Lower leg skin (tissue), 3 donors: ENCODE data around the gene KCTD10.

Source experiments
- POLR2A ChIP-seq, 2 donors: fragments of 450-650 bp; IDR thresholded peaks; one replicate each; pipeline ENCODE4 v1.6.1; 2016 to 2017; ENCODE audit warnings: antibody characterized with exemption in 2 of 2, mild to moderate bottlenecking in 1 of 2, moderate library complexity in 1 of 2
- TF ChIP-seq, protein P1 (sequence below), 3 donors: fragments of 450-650 bp; IDR thresholded peaks; one replicate each; pipeline ENCODE4 v1.5.1; 2016; ENCODE audit warnings: antibody characterized with exemption in 3 of 3, mild to moderate bottlenecking in 3 of 3, moderate library complexity in 2 of 3

GRCh38 chr12:109467978-109468676 is 9.0 kb downstream of the KCTD10 start:
- TF ChIP-seq, protein P1, sequence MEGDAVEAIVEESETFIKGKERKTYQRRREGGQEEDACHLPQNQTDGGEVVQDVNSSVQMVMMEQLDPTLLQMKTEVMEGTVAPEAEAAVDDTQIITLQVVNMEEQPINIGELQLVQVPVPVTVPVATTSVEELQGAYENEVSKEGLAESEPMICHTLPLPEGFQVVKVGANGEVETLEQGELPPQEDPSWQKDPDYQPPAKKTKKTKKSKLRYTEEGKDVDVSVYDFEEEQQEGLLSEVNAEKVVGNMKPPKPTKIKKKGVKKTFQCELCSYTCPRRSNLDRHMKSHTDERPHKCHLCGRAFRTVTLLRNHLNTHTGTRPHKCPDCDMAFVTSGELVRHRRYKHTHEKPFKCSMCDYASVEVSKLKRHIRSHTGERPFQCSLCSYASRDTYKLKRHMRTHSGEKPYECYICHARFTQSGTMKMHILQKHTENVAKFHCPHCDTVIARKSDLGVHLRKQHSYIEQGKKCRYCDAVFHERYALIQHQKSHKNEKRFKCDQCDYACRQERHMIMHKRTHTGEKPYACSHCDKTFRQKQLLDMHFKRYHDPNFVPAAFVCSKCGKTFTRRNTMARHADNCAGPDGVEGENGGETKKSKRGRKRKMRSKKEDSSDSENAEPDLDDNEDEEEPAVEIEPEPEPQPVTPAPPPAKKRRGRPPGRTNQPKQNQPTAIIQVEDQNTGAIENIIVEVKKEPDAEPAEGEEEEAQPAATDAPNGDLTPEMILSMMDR (IDR thresholded peaks at IDR 0.05), result no peak
- no peak for TF ChIP-seq POLR2A (IDR thresholded peaks at IDR 0.05)
